CD4-positive, alpha-beta T cell treated with Interleukin-12 subunit alpha and Interleukin-12 subunit beta, for 1 hour (primary cell): ENCODE measurements around the gene BOD1L1.

ENCODE experiments used
- DNase-seq: peaks from one replicate; pipeline ENCODE4 v3.0.0-alpha.2; 2020

BOD1L1 gene

GRCh38 chr4:13538427-13538973 is 89.0 kb downstream of the BOD1L1 start:
- no peak for DNase-seq

- DNase-seq = no peak
Observed at GRCh38 chr4:13537832-13538177, 89.7 kb downstream of the BOD1L1 start.

GRCh38 chr4:13537011-13537831 is 90.3 kb downstream of the BOD1L1 start:
- DNase-seq = no peak

- no peak for DNase-seq
Observed at GRCh38 chr4:13536607-13537006, 90.9 kb downstream of the BOD1L1 start.

- DNase-seq = no peak
Observed at GRCh38 chr4:13535708-13536361, 91.7 kb downstream of the BOD1L1 start.

- no peak for DNase-seq
Observed at GRCh38 chr4:13535118-13535517, 92.4 kb downstream of the BOD1L1 start.

- DNase-seq = no peak
Observed at GRCh38 chr4:13534344-13535063, 93.0 kb downstream of the BOD1L1 start.

- DNase-seq = no peak
Observed at GRCh38 chr4:13533670-13534343, 93.7 kb downstream of the BOD1L1 start.

GRCh38 chr4:13531625-13531998 is 95.9 kb downstream of the BOD1L1 start:
- no peak for DNase-seq

DNA sequence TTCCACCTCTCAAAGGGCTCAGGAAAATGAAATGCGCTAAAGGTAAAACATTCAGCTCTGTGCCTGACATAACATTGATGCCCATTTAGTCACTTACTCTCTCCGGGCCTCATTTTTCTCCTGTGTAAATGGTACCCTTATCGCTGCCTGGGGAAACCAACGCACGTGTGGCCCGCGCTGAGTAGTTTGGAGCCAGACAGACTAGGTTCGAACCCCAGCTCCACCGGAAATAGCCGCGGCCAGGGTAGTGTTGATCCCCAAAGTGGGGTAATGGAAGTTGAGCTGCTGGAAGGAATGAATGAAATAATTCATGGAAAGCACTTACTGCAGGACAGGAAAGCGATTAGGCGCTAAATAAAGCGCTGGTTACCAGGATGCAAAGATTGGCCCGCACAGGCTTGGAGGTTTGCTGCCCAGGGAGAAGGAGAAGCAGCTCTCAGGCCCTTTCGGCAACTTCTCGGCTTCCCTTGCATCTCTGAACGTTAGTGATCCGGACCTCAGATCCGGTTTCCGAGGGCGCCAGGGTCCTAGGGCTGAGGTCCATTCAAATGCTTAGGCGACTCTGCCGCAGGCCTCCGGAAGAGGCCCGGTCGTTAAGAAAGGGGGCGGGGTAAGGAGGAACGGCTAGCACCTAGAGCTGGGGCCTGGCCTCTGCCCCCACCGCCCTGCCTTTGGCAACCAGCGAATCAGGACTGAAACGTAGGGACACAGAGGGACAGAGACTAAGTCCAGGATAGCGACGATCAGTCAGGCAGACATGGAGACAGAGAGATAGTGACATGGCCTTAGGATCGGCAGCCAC is 96.5 kb downstream of the BOD1L1 start:
- no peak for DNase-seq

DNA sequence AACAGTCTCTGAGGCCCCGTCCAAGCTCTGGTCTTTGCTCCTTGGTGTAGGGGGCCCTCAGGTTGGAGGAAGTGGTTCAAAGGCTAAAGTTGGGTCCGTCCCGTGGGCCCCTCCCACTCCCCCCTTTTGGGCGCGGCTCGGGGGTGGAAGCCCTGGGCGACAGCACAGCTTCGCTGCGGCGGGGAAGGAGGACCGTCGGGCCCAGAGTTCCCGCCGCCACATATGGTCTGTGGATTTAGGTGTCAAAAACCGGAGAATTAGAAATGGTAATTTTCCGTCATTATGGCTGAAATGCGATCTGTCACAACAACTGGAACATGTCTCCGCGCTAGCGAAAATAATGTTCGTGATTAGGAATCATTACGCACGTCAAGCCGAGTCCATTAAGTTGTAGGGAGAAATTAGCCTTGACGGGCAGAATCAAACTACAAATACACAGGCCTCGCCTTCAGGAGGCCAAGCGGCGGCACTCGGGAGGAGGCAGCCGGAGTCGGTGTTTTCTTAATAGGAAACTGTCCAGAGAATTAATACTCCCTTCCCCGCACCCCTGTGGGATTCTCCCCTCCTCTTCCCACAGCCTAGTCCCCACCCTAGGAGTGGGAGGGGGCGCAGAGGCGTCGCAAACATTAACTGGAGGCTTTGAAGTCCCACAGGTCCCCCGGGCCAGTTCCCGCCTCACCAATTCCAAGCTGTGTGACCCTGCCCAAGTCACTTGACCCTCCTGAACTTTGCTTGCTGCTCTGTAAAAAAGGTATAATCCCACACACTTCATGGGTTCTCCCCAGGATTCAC is 98.2 kb downstream of the BOD1L1 start:
- DNase-seq = no peak

DNA sequence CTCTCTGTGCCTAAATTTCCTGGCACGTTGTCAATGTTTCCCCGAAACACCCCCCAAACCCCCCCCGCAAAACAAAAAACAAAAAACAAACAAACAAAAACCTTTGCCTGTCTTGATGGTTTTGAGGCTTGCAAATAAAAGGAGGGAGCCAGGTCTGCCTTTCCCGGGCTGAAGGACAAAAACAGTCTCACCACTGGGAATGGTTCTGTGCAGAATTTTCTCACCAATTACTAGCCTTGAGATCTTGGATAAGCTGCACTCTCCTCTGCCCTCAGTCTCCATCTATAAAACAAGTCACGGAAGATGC is 98.8 kb downstream of the BOD1L1 start:
- DNase-seq = no peak

GRCh38 chr4:13527981-13528820 is 99.3 kb downstream of the BOD1L1 start:
- DNase-seq = no peak

DNA sequence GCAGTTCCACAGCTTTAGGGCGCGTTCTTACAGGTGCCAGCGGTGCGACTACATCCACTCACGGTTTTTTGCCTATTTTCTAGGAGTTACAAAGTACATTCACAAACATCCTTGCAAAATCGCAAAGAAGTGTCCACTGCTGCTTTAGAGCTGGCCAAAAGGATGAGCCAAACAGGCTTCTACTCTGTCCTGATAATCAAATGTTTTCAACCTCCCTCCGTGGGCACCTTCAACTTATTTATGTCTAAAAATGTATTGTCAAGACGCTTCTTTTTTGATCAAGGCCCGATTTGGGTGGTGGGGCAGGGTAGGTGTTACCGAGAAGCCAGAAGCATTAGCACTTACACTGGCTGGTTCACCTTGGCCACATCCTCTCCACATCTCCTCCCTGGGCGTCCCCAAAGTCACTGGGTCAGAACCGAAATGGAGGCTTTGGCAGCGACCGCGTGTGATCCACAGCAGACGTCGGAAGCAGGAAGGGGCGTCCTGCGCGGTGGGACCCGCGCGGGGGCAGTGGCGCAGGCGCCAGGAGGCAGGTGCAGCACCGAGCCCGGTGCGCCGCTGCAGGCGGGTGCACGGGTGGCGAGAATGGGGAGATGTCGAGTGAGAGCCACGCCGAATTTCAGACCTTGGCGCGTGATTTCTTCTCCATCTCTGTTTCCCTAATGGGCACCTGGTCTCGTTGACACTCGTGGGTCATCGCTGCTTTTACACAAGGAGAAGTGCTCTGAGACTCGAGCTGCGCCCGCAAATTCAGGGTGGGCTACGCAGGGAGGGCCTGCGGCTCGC is 100.1 kb downstream of the BOD1L1 start:
- DNase-seq = no peak

DNA sequence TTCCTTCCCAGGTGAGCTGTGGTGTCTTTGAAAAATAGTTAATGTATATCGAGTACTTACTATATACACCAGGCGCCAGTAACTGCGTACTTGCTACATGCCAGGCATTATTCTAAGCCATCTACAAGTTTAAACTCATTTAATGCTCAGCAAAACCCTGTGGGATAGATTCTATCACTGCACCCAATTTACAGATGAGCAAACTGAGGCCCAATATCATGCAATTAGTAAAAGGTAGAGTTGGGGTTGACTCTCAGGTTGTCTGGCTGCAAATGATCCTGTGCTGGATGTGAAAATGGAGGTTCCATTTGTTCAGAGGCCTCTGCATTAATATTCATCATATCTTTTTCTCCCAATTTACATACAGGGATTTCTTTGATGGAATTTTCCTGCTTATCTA is 100.9 kb downstream of the BOD1L1 start:
- DNase-seq = no peak

DNA sequence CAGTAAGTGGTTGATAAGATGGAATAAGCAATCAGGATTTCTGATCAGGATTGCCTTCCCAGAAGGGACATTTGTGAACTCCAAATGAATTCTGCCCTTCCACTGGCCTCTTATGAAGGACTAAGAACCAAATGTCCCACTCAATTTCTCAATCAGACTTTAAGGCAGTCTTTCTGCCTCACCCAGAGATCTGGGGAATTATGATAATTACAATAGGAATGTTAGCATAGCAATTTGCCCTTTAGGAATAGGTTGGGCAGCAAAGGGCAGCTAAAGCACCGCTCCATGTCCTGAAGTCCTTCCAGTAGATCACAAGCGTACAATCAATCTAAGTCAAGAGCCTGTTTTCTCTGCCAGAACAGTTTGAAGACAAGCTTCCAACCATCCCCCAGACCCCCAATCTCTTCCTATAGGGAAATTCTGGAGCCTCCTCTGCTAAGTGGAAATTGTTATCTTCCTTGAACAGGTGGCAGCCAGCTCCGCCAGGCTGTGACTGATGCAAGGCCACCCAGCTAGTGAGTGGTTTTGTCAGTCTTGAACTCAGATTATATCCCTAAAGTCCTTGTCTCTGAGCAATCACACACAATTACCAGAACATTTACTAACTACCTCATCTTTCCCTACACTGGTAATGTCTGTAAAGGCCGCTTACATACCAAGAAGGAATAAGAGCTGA is 101.8 kb downstream of the BOD1L1 start:
- no peak for DNase-seq

DNA sequence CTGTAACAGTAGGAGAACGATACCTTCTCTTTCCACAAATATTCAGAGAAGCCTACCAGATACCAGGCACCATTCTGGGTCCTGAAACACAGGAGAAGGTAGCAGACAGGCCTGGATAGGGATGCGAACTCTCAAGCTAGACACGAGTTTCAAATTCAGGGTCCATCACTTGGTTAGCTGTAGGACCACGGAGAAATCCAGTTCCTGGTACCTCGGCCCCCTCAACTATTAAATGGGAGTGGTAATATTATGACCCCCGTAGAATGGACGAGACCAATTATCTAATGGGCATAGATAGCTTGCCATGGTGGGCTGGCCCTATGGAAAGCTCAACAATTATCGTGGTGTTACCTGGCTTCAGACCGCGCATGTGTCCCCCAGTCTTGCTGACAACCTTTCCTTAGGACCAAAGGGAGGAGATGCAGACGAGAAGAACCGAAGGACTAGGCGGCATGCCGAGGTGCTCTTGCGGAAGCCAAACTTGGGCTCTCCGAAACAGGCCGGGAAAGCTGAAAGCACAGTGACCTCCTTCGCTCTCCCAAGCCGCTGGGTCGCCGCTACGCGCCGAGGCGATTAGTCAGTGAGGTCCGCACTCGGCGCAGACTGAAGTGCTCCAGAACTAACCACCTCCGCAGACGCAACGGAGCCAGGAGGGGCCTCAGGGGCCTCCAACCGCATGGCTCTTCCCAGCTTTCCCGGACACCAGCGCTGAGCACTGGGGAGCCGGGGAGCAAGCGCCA is 102.9 kb downstream of the BOD1L1 start:
- no peak for DNase-seq
